ENCODE results near the gene PSMB2.
A peak's percentile ranks its signal among the peaks of the same experiment; 100 is the strongest.

The PSMB2 gene

GRCh38 chr1:35556484-35557117, 84.7 kb downstream of the PSMB2 start:
- DNase-seq (ENCODE audit: low spot score), result peak; percentile 39

GRCh38 chr1:35555601-35556477, 85.5 kb downstream of the PSMB2 start:
- no peak for DNase-seq (ENCODE audit: low spot score)

GRCh38 chr1:35555212-35555584, 86.1 kb downstream of the PSMB2 start:
- DNase-seq (ENCODE audit: low spot score), result no peak

- DNase-seq (ENCODE audit: low spot score), result no peak
Measured at GRCh38 chr1:35554266-35555211, 86.8 kb downstream of the PSMB2 start.

GRCh38 chr1:35553851-35554250, 87.5 kb downstream of the PSMB2 start:
- no peak for DNase-seq (ENCODE audit: low spot score)
